ENCODE measurements around the gene IFNW1.

- TF ChIP-seq, protein P1, sequence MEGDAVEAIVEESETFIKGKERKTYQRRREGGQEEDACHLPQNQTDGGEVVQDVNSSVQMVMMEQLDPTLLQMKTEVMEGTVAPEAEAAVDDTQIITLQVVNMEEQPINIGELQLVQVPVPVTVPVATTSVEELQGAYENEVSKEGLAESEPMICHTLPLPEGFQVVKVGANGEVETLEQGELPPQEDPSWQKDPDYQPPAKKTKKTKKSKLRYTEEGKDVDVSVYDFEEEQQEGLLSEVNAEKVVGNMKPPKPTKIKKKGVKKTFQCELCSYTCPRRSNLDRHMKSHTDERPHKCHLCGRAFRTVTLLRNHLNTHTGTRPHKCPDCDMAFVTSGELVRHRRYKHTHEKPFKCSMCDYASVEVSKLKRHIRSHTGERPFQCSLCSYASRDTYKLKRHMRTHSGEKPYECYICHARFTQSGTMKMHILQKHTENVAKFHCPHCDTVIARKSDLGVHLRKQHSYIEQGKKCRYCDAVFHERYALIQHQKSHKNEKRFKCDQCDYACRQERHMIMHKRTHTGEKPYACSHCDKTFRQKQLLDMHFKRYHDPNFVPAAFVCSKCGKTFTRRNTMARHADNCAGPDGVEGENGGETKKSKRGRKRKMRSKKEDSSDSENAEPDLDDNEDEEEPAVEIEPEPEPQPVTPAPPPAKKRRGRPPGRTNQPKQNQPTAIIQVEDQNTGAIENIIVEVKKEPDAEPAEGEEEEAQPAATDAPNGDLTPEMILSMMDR (IDR thresholded peaks at IDR 0.05; ENCODE audit: low read depth, low read length, poor library complexity, severe bottlenecking) = no peak
- no peak for TF ChIP-seq EZH2phosphoT487 (IDR thresholded peaks at IDR 0.05; ENCODE audit: borderline replicate concordance, low read length)
Measured at GRCh38 chr9:21096172-21096900, 45.3 kb downstream of the IFNW1 start.
